ENCODE results near the gene CACNA1B. TPM values are rescaled to one million over a fixed set of nuclear protein-coding genes. Genes with fewer than 3 reads are reported as not detected.
"Not testable (repeated sequence)": the region's sequence is repeated elsewhere in the genome, so short reads cannot be mapped to it uniquely, and the experiment has no call there.

CACNA1B gene
- total RNA-seq, 1 donor from 2014 or later = not detected

DNA sequence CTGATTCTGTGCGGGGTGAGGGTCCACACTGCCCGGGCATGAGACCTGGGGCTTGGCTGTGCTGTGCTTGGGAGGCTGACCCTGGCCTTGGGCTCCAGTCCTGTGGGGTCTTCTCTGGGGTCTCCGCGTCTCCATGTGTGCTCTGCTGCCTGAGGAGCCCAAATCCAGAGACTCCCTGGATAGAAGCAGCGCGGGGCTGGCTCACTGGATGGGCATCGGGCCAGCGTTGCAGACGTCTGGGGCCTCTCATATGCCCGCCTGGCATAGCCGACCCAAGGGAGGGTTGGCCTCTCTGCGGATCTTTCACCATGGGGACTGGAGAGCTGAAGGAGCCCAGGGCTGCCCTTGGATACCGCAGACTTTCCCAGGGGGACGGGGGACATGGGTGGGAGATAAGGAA is 12.4 kb downstream of the CACNA1B start:
- ATAC-seq = not testable (repeated sequence)

DNA sequence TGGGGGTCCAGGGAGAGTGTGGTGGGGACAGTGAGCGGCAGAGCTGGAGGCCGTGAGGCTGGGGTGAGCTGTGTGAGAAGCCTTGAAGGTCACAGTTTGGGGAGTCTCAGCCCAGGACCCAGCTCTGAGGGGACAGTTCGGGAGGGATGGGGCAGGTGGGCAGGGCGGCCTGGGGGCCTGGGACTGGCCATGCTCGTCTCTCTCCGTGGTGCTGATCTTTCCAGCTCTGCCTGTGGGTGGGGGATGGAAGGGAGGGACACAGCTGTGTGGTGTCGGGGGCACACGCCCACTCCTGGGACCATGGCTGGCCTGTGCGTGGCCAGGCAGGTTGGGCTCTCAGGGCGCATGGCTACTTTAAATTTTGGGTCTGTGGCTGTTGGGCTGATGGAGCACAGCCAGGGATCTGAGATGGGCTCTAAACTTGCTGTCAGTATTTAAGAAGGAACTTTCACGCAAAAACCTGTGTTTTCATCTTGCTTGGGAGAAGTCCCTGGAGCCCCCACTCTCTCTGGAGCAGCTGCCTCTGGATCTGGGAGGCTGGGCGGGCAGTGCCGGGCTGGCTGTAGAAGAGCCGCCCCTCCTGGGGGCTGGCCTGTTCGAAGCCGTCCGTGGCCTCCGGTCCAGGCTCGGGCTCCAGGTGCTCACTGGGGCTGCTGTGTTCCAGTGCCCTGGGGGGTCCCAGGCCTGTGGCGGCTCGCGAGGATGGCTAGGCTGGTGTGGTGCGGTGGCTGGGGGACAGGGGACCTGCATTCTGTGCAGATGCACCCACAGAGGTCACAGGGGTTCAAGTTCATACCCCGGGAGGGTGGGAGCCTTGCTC is 13.4 kb downstream of the CACNA1B start:
- not testable (repeated sequence) for ATAC-seq

DNA sequence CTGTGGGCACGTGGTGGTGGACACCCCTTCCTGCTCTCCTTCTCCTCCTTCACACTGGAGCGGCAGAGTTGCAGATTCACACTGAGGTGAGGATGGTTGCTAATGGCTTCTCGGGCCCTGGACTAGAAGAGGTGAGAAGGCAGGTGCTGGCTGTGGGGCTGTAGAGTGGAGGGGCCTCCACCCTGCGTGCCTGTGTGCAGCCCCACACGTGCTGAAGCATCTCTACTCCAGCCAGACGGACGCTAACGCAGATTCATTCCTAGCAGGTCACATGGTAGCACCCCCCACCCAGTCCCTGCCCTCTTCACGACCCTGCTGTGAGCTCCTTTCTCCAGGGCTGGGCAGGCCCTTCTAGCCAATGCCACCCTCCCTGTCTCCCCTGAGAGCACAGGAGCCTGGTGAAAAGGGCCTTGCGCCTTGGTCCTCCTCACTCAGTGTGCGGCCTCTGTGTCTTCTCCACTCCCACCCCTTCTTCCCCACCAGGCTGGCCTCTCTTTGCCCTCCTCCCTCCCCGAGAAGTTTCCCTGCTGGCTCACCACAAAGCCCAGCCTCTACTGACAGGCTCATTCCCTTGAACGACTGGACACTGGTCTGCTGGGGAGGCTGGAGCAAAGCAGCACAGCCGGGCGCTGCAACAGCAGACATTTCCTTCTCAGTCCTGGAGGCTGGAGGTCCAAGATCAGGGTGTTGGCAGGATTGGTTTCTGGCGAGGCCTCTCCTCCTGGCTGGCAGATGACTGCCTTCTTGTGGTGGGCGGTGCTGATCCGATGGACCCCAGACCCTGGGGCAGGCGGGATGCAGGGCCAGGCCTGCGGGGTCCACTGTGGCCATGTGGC is 14.2 kb downstream of the CACNA1B start:
- ATAC-seq = no peak

DNA sequence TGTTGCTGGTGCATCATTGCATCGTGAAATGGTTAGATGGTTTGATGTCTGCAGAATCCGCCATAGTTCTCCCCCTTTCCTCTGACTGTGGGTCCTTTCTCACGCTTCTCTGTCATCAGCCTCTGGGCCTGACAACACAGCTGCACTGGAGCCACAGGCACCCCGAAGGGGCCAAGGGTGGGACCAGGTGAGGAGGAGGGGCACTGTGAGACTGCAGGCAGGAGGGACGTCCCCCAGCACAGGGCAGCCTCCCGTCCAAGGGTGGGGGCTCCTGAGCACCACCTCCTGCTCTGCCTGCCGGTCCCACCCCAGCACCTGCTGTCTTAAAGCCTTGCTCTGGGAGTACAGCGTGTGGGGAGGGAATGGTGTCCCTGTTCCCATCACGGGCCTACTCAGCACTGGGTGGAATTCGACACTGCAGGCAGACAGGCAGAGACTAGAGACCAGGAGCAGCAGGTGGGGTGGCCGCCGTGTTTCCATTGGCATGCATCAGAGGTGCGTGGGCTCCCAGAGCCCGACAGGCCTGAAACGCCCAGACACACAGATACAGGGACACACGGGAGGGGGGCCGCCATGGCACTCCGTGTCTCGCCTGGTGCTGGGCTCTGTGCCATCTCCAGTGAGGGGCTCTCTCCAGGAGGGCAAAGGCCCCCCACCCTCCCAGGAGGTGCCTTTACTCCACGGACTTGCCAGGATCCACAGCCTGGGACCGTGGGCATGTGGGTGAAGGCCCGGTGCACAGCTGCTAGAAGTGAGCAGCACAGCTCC is 15.0 kb downstream of the CACNA1B start:
- ATAC-seq = no peak

DNA sequence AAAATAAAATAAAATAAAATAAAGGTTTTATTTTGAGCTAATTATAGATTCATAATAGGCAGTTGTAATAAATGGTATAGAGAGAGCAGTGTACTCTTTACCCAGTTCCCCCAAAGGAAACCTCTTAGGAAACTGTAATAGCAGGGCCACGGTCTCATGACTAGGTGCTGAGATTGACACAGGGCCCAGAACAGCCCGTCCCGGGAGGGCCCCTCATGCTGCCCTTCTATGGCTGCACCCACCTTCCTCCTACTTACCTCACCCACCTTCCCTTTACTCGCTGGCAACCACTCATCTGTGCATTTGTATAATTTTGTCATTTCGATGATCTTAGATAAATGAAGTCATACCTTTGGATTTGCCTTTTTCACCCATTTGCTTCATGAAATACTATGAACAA is 16.1 kb downstream of the CACNA1B start:
- ATAC-seq = no peak

DNA sequence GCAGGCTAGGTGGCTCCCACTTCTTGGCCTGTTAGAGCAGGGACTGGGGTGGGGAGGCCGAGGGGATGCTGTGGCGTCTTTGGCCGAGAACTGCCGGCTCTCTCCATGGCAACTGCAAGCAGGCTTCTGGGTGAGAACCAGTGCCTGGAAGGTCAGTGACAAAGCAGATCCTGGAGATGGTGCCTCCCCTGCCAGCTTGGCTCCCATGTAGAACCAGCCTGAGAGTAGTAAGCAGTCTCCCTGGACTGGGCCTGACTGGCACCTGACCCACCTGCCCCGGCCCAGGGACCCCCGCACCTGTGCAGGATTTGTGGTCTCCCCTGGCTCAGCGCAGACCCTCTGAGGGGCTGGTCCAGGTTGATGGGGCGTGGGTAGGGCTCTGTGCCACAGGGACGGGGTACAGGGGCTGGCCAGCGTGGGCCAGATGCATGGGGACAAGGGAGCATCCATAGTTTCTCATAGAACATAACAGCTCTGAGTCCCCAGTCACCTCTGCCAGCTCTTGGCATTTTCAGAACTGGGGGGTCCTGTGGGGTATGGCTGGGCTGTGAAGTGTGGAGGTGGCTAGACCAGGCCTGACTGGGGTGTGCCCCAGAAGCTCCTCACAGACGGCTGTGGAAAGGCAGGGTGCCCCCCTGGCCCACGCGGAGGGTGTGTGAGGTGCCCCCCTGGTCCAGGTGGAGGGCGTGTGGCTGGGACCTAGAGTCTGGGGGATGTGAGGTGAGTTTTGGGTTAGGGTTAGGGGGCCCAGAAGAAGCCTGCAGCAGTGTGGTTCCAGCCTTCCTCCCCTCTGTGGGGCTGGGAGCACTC is 22.2 kb downstream of the CACNA1B start:
- no peak for ATAC-seq

DNA sequence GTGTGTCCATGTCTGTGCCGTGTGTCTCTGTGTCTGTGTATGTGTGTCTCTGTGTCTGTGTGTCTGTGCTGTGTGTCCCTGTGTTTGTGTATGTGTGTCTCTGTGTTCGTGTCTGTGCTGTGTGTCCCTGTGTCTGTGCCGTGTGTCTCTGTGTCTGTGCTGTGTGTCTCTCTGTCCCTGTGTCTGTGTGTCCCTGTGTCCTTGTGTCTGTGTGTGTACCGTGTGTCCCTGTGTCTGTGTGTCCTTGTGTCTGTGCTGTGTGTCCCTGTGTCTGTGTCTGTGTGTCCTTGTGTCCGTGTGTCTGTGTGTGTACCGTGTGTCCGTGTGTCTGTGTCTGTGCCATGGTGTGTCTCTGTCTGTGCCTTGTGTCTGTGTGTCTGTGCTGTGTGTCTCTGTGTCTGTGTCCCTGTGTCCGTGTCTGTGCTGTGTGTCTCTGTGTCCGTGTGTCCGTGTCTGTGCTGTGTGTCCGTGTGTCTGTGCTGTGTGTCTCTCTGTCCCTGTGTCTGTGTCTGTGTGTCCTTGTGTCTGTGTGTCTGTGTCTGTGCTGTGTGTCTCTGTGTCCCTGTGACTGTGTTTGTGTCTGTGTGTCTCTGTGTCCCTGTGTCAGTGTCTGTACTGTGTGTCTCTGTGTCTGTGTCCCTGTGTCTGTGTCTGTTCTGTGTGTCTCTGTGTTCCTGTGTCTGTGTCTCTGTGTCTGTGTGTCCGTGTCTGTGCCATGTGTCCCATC is 23.2 kb downstream of the CACNA1B start:
- no peak for ATAC-seq

DNA sequence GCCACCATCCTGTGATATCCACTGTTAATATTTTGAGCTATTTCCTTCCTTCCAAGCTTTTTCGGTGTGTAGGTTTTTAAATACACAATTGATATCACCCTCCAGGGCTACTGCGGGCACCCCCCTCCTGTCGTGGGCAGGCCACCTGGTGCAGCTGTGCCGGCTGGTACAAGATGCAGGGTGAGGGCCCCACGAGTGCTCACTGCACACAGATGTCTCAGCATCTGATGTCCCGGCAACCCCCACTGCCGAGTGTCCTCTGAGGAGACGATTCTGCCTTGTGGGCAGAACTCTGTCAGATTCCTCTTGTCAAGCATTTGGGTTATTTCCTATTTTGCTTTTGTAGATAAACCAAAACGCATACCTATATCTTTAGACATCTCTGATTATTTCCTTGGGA is 25.1 kb downstream of the CACNA1B start:
- ATAC-seq = no peak

DNA sequence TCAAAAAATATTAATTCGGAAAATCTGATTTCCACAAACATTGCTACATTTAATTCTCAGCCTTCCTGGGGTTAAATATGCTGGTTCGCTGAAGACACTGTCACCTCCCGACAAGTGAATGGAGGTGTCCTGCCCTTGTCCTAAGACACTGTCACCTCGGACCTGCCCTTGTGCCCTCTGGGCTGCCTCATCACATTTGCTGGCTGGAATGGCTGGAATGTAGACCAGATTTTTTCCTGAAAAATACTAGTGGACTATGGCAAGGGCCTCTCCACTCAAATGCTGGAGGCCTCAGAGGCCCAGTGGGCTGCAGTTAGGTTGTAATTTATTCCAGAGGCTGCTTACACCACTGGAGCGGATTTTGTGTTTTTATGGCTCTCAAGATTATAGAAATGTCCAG is 28.2 kb downstream of the CACNA1B start:
- no peak for ATAC-seq

DNA sequence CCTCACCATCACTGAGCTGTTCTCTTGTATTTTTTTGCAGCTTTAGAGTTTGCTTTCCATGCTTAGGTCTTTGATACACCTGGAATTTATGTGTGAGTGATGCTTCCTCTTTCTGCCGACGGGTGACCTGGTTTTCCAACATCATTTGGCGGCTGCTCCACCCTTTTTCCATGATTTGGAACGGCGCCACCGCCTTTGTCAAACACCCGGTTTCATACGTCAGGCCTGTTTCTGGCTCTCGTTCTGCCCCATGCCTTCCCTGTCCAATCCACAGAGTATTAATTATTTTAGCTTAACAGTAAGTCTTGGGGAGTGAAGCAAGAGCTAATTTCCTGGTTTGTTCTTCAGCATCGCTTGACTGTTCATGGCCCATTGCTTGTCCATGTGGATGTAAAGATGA is 30.2 kb downstream of the CACNA1B start:
- ATAC-seq = no peak

DNA sequence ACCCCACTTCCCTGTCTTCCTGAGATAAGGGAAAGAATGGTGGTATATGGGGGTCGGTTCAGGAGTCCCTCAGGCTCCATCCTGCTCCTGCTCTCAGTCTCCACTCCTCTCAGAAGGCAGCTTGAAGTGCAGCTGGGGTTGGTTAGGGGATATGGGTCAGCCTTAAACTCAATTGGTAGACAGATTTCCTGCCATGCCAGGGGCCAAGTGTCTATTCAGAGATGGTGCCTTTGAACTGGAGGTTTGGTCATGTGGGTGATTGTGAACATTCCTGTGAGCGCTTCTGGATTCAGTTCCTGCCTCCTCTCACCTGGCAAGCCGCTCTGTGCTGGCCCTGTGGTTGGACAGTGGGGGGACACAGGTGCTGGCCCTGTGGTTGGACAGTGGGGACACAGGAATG is 35.1 kb downstream of the CACNA1B start:
- no peak for ATAC-seq

DNA sequence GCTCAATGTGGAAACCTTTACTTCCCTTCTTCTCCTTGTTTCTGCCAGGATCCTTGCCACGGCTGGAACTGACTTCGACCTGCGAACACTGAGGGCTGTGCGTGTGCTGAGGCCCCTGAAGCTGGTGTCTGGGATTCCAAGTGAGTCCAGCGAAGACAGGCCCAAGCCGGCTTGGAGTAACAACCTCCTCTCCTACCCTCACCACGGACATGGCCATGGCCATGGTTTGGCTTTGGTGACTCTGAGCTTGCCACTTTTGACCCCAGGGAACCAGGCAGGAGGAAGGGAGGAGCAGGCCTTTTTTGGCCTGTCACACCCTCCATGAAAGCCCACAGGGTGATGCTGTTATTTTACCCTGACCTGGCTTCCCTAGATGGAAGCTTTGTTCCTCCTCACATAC is 35.5 kb downstream of the CACNA1B start:
- ATAC-seq = no peak

DNA sequence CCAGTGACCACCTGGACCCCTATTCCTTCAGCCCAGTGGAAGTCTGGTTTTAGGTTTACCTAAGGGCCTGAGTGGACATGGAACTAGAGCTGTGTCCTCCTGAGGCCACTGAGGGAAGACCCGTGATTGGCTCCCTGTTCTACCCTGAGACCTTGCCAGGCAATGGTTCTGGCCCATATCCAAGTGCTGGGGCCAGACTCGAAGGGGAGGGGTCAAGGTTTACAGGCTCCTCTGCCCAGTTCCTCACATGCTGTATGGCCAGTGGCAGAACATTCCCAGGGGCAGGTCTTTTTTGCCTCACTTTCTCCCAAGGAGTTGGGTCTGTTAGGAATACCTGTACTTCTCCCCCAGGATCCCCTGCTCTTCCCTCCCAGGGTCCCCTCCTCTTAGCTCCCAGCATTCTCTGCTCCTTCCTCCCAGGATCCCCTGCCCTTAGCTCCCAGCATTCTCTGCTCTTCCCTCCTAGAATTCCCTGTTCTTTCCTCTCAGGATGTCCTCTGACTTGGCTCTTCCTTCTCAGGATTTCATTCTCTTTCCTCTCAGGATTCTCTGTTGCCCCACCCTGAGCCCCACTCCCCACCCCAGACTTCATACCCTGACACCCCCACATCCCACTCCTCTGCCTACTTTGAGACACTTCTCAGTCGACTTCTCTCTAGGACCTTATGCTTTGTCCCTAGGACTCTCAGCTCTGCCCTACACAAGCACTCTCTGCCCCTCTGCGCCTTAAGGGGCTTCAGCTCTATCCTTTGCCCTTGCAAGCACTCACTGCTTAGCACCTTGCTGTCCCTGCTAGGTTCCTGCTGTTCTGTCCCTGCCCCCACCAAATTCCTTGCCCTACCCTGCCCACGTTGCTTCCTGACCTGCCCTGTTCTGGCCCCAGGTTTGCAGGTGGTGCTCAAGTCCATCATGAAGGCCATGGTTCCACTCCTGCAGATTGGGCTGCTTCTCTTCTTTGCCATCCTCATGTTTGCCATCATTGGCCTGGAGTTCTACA is 36.5 kb downstream of the CACNA1B start:
- ATAC-seq = peak; percentile 28

DNA sequence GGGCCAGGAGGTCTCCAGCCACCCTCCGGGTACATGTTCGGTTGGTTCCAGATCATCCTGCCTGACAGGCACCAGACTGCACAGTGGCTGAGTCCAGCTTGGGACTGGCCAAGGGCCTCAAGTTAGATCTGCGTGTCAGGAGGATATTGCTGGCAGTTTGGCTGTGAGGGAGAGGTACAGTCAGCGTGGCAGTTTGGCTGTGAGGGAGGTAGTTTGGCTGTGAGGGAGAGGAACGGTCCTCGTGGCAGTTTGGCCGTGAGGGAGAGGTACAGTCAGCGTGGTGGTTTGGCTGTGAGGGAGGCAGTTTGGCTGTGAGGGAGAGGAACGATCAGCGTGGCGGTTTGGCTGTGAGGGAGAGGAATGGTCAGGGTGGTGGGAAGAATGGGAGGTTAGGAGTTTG is 39.0 kb downstream of the CACNA1B start:
- no peak for ATAC-seq

DNA sequence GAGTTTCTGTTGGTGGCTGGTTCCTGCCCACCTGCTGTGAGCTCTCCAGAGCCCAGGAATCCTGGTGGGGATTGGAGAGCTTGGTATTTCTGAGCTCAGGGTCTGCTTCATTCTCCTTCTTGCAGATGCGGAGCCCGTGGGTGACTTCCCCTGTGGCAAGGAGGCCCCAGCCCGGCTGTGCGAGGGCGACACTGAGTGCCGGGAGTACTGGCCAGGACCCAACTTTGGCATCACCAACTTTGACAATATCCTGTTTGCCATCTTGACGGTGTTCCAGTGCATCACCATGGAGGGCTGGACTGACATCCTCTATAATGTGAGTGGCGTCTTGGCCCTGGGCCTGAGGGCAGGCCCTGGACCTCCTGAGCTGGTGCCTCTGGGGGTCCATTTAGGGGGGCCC is 39.5 kb downstream of the CACNA1B start:
- ATAC-seq = no peak

DNA sequence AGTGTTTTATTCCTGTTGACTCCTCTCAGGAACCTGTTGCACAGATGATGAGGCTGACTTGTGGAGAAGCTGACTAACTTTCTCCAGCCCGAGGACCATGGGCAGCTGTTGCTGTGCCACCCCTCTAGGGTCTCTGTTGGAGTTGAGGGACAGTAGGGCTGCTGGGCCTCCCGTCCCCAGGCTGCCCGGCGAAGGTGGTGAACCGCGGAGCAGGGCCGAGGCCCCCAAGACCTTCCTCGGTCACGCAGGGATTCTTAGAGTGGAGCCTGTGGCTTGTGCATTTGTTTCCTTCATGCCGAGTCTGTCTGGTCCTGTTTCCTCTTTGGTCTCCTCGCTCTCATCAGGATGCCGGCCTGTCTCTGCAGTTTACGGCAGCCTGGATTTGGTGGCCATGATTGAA is 40.2 kb downstream of the CACNA1B start:
- no peak for ATAC-seq

DNA sequence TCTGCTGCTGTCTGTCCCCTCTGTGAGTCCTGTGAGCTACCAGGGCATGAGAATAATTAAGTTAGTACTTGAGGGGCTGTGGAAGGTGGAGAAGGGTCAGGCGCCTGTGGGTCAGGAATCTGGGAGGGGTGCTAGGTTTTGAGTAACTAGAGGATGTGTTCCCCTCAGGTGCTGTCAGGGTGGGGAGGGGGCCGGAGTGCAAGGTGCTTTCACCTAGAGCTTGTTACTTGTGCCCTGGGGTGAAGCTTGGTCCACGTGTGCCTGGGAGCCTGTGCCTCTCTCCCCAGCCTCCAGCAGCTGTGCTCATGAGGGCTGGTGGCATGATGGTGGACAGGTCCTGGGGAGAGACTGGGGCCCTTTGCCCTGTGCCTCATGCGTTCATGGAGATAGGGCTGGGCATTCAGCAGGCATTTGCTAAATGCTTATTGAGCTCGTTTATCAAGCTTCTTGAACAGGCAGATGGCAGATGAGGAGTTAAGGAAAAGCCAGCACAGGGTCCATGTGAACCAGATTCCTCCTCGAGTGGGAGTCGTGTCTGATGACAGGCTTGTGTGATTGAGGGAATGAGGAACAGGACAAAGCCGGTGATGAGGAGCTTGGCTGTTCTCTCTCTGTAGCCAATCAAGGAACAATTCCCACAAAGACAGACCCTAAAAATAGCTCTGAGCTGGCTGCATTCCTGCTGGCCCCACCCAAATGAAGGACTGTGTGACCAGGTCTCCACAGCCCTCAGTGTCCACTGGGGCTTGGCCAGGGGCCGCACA is 40.9 kb downstream of the CACNA1B start:
- no peak for ATAC-seq

DNA sequence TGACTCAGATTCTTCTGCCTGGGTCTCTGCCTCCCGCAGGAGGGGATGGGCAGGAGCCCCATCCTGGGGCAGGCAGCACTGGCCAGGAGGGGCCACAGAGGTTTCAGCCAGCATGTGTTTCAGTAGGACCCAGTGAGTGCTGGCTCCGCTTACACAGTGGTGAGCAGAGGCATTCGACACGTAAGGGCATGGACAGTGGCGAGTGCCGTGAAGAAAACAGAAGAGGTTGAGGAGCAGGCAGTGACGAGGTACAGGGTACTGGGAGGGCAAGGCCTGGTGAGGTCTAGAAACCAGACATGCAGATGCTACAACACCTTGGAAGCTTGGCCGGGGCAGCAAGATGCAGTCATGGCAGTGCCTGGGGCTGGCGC is 41.5 kb downstream of the CACNA1B start:
- no peak for ATAC-seq

DNA sequence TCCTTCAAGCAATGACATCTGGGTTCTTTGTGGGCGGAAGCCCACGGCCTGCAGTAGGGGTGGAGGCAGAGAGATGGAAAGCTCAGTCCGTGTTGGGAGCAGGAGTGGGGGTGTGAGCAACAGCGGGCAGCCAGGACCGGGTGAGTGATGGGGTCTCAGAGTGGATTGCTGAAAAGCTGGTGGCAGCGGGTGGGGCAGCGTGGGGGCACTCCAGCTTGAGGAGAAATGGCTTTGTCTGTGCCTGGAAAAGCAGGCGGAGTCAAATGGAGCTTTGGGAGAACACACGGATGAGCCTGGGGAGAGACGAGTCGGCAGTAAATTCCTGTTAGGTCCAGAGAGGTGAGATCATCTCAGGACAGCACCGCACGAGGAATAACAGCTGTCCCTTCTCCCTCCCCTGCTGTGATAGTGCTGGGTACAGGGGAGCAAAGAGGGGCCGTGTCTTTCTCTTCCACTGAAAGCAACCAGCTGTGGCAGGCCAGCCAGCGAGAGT is 42.1 kb downstream of the CACNA1B start:
- no peak for ATAC-seq

Data from esophagus mucosa (tissue), 1 donor.